ENCODE results near the gene KLHL40. TPM values are rescaled to one million over a fixed set of nuclear protein-coding genes. Genes with fewer than 3 reads are reported as not detected.

The KLHL40 gene
- polyA plus RNA-seq, 1 donor (not counting 4 experiments of a cell fraction or from before 2014, with no cell fraction given): not detected

- Histone ChIP-seq H2AFZ (ENCODE audit: control insufficient read depth, low read length) (no peak overlapping the region), H3K4me1 (ENCODE audit: control insufficient read depth, extremely low read depth, insufficient read depth, low read length) (peaks cover 20% of the 10 kb centered on the region), H3K9ac (ENCODE audit: control insufficient read depth, extremely low read depth, insufficient read depth, low read length) (no peak overlapping the region), H3K9me3 (ENCODE audit: control insufficient read depth, low read depth, low read length) (no peaks in the 10 kb centered on the region), H4K20me1 (ENCODE audit: control insufficient read depth, extremely low read depth, insufficient read depth, low read length) (peaks cover 3% of the 10 kb centered on the region), H3K27ac (ENCODE audit: control insufficient read depth, insufficient read depth, low read length) (no peak overlapping the region), H3K79me2 (ENCODE audit: control insufficient read depth, insufficient read depth, low read length) (peaks cover 2% of the 10 kb centered on the region), H3K36me3 (ENCODE audit: control insufficient read depth in 2 of 2, extremely low read depth in 1 of 2, insufficient read depth in 2 of 2, low read length in 2 of 2) (peaks cover 13 to 19% of the 10 kb centered on the region in 2 experiments), H3K4me2 (ENCODE audit: control insufficient read depth, extremely low read depth, insufficient read depth, low read depth, low read length) (no peak overlapping the region), H3K4me3 (ENCODE audit: control insufficient read depth in 2 of 3, extremely low read depth in 1 of 3, insufficient read depth in 2 of 3, low read depth in 1 of 3, low read length in 3 of 3) (no peak overlapping the region), H3K9me1 (ENCODE audit: control insufficient read depth, extremely low read depth, insufficient read depth, low read length) (peaks cover 5% of the 10 kb centered on the region), H3K27me3 (ENCODE audit: control insufficient read depth, extremely low read depth, insufficient read depth, low read length) (no peaks in the 10 kb centered on the region)
- dilution Hi-C loops (cut with MboI; ENCODE audit: extremely low pct_ligation_motif_present, low sequenced_read_pairs): no loop called here
- TF ChIP-seq CTCF (optimal IDR thresholded peaks at IDR 0.05 in 1 of 3, IDR thresholded peaks at IDR 0.05 in 1 of 3, conservative IDR thresholded peaks at IDR 0.05 in 1 of 3; ENCODE audit: extremely low read depth in 1 of 3, insufficient read depth in 2 of 3, low read length in 3 of 3) (no peak), EZH2 (IDR thresholded peaks at IDR 0.05; ENCODE audit: low read length) (no peak)
- DNase-seq (ENCODE audit: low read depth, low spot score) (no peak), FAIRE-seq (no peak)
Measured at GRCh38 chr3:42647821-42648459, 37.4 kb upstream of the KLHL40 start.

GRCh38 chr3:42649006-42649405 is 36.3 kb upstream of the KLHL40 start:
- Histone ChIP-seq H2AFZ (ENCODE audit: control insufficient read depth, low read length) (no peak overlapping the region), H3K9ac (ENCODE audit: control insufficient read depth, extremely low read depth, insufficient read depth, low read length) (no peak overlapping the region), H3K27ac (ENCODE audit: control insufficient read depth, insufficient read depth, low read length) (no peak overlapping the region), H3K27me3 (ENCODE audit: control insufficient read depth, extremely low read depth, insufficient read depth, low read length) (no peaks in the 10 kb centered on the region), H3K4me2 (ENCODE audit: control insufficient read depth, extremely low read depth, insufficient read depth, low read depth, low read length) (no peak overlapping the region), H3K9me3 (ENCODE audit: control insufficient read depth, low read depth, low read length) (no peaks in the 10 kb centered on the region), H3K79me2 (ENCODE audit: control insufficient read depth, insufficient read depth, low read length) (peaks cover 9% of the 10 kb centered on the region), H3K4me3 (ENCODE audit: control insufficient read depth in 2 of 3, extremely low read depth in 1 of 3, insufficient read depth in 2 of 3, low read depth in 1 of 3, low read length in 3 of 3) (no peak overlapping the region), H4K20me1 (ENCODE audit: control insufficient read depth, extremely low read depth, insufficient read depth, low read length) (peaks cover 3% of the 10 kb centered on the region), H3K9me1 (ENCODE audit: control insufficient read depth, extremely low read depth, insufficient read depth, low read length) (peaks cover 5% of the 10 kb centered on the region), H3K36me3 (ENCODE audit: control insufficient read depth in 2 of 2, extremely low read depth in 1 of 2, insufficient read depth in 2 of 2, low read length in 2 of 2) (peaks cover 9 to 15% of the 10 kb centered on the region in 2 experiments), H3K4me1 (ENCODE audit: control insufficient read depth, extremely low read depth, insufficient read depth, low read length) (peaks cover 30% of the 10 kb centered on the region)
- dilution Hi-C loops (cut with MboI; ENCODE audit: extremely low pct_ligation_motif_present, low sequenced_read_pairs): no loop called here
- FAIRE-seq (no peak), DNase-seq (ENCODE audit: low read depth, low spot score) (no peak)
- TF ChIP-seq EZH2 (IDR thresholded peaks at IDR 0.05; ENCODE audit: low read length) (no peak), CTCF (optimal IDR thresholded peaks at IDR 0.05 in 1 of 3, IDR thresholded peaks at IDR 0.05 in 1 of 3, conservative IDR thresholded peaks at IDR 0.05 in 1 of 3; ENCODE audit: extremely low read depth in 1 of 3, insufficient read depth in 2 of 3, low read length in 3 of 3) (no peak)
